Loucy (cell line): ENCODE measurements around the gene CNTFR.

ENCODE experiments used
- H2AFZ ChIP-seq: fragments of 200-600 bp; sonication (generic); 2 replicates; pipeline ENCODE4 v1.6.0; 2016; ENCODE audit warnings: antibody characterized with exemption, mild to moderate bottlenecking, low read length, moderate library complexity
- H3F3A ChIP-seq: fragments of 200-600 bp; 2 replicates; pipeline ENCODE4 v1.6.0; 2016; ENCODE audit warnings: antibody characterized with exemption, low read depth, mild to moderate bottlenecking
- H3K27me3 ChIP-seq: fragments of 200-600 bp; sonication (generic); 2 replicates; pipeline ENCODE4 v1.6.1; 2014; ENCODE audit warnings: low read length, mild to moderate bottlenecking; ENCODE audit not compliant: insufficient read depth, poor library complexity, severe bottlenecking
- H3K36me3 ChIP-seq: fragments of 200-600 bp; sonication (generic); 2 replicates; pipeline ENCODE4 v1.6.1; 2016; ENCODE audit warnings: low read length; ENCODE audit not compliant: insufficient read depth
- H3K4me1 ChIP-seq: fragments of 200-600 bp; sonication (generic); 2 replicates; pipeline ENCODE4 v1.5.1; 2014; ENCODE audit warnings: low read length, mild to moderate bottlenecking; ENCODE audit not compliant: insufficient read depth, poor library complexity, severe bottlenecking
- H3K4me2 ChIP-seq: fragments of 200-600 bp; sonication (generic); 2 replicates; pipeline ENCODE4 v1.6.0; 2014; ENCODE audit warnings: antibody characterized with exemption, low read length, low read depth, mild to moderate bottlenecking; ENCODE audit not compliant: poor library complexity, severe bottlenecking
- H3K4me3 ChIP-seq: fragments of 200-600 bp; sonication (generic); 2 replicates; pipeline ENCODE4 v1.5.1; 2014; ENCODE audit warnings: low read length, mild to moderate bottlenecking, mixed read lengths; ENCODE audit not compliant: poor library complexity, severe bottlenecking
- H3K79me2 ChIP-seq: fragments of 200-600 bp; sonication (generic); 2 replicates; pipeline ENCODE4 v1.6.1; 2014; ENCODE audit warnings: low read length; ENCODE audit not compliant: insufficient read depth
- H3K9ac ChIP-seq: fragments of 200-600 bp; sonication (generic); 2 replicates; pipeline ENCODE4 v1.6.0; 2014; ENCODE audit warnings: mild to moderate bottlenecking, low read depth, low read length, moderate library complexity; ENCODE audit not compliant: poor library complexity, severe bottlenecking
- H3K9me2 ChIP-seq: fragments of 200-600 bp; sonication (generic); replicated peaks from 2 replicates; pipeline ENCODE4 v1.6.1; 2016; ENCODE audit warnings: low read depth, low read length, mixed read lengths
- H3K9me3 ChIP-seq: fragments of 200-600 bp; sonication (generic); 2 replicates; pipeline ENCODE4 v1.6.1; 2014; ENCODE audit warnings: mild to moderate bottlenecking, antibody characterized with exemption, low read length, low read depth; ENCODE audit not compliant: insufficient read depth
- H4K20me1 ChIP-seq: fragments of 200-600 bp; sonication (generic); 2 replicates; pipeline ENCODE4 v1.6.0; 2014; ENCODE audit warnings: antibody characterized with exemption, low read length, mild to moderate bottlenecking; ENCODE audit not compliant: insufficient read depth, poor library complexity, severe bottlenecking
- EZH2phosphoT487 ChIP-seq: fragments of 200-600 bp; IDR thresholded peaks from 2 replicates; pipeline ENCODE4 v1.6.1; 2018; ENCODE audit warnings: antibody characterized with exemption, mild to moderate bottlenecking, moderate library complexity, borderline replicate concordance
- TF ChIP-seq, protein P1 (sequence below): fragments of 200-600 bp; sonication (generic); conservative IDR thresholded peaks from 2 replicates; pipeline ENCODE4 v1.5.1; 2014; ENCODE audit warnings: mild to moderate bottlenecking, antibody characterized with exemption, low read length

CNTFR gene

DNA sequence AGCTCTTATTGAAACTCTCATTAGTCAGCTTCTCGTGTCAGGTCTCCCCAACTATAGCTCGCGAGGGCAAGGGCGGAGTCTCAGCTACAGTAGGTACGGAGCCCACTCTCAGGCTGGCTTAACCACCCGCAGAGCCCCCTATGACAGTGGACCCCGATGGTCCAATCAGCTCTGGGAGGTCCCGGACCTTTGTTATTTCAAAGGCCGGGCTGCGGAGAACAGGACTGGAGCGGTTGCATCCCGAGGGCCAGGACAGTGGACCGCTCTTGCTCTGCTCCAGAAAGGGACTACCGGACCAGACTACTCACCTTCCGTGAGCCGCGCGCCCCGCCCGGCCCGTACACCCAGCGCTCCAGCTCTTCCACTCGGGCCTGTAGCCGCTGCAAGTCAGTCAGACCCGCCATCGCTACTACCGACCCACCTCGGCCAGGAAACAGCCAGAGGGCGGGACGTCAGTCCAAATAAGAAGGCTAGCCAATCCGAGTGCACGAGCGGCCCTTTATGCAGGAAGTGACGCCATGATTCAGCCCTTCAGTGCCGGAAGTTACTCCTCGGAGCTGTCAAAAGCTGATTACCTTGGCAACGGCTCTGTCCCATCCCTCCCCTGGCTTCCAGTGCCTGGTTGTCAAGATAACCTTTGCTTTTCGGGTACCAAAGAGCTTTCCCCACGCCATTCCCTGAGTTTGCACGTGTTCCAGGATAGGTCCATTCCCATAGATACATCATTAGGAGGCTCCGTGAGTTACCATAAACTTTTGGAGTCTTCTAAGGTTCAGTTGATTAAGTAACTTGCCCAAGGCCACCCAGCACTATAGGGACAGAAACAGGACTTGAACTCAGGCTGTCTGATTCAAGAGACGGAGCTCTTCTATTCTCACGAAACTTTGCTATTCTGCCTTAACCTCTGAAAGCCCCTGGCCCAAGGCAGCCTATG is 30.8 kb upstream of the CNTFR start, which contains the start of gene DCTN3:
Gene DCTN3, minus strand, starts transcription at position 435 of the 934 bp plus-strand sequence. Its CDS starts 31 bp downstream, at position 404.
- TF ChIP-seq EZH2phosphoT487: no peak
- TF ChIP-seq, protein P1, sequence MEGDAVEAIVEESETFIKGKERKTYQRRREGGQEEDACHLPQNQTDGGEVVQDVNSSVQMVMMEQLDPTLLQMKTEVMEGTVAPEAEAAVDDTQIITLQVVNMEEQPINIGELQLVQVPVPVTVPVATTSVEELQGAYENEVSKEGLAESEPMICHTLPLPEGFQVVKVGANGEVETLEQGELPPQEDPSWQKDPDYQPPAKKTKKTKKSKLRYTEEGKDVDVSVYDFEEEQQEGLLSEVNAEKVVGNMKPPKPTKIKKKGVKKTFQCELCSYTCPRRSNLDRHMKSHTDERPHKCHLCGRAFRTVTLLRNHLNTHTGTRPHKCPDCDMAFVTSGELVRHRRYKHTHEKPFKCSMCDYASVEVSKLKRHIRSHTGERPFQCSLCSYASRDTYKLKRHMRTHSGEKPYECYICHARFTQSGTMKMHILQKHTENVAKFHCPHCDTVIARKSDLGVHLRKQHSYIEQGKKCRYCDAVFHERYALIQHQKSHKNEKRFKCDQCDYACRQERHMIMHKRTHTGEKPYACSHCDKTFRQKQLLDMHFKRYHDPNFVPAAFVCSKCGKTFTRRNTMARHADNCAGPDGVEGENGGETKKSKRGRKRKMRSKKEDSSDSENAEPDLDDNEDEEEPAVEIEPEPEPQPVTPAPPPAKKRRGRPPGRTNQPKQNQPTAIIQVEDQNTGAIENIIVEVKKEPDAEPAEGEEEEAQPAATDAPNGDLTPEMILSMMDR: no peak
- H3F3A ChIP-seq: no peaks in the 10 kb centered on the region
- H3K9me3 ChIP-seq: no peaks in the 10 kb centered on the region
- H3K9ac ChIP-seq: peak within 1 kb of the TSS; percentile 90
- no peaks in the 10 kb centered on the region for H3K9me2 ChIP-seq
- H3K79me2 ChIP-seq: peaks cover 13% of the 10 kb centered on the region; the same call in 1 of the 2 replicates
- no peaks in the 10 kb centered on the region; the same call in 1 of the 2 replicates for H3K36me3 ChIP-seq
- peaks cover 16% of the 10 kb centered on the region for H3K4me1 ChIP-seq
- H2AFZ ChIP-seq: peak within 1 kb of the TSS; percentile 95
- H3K4me2 ChIP-seq: peak within 1 kb of the TSS; percentile 84
- peaks cover 13% of the 10 kb centered on the region for H3K27me3 ChIP-seq
- H3K4me3 ChIP-seq: peak within 1 kb of the TSS; percentile 88
- H4K20me1 ChIP-seq: no peaks in the 10 kb centered on the region

- Histone ChIP-seq H3K79me2 (peaks cover 35% of the 10 kb centered on the region), H2AFZ (no peak overlapping the region), H3K36me3 (no peaks in the 10 kb centered on the region; the same call in 1 of the 2 replicates)
These were observed 25.6 kb upstream of the CNTFR start for GRCh38 chr9:34615132-34615531.

DNA sequence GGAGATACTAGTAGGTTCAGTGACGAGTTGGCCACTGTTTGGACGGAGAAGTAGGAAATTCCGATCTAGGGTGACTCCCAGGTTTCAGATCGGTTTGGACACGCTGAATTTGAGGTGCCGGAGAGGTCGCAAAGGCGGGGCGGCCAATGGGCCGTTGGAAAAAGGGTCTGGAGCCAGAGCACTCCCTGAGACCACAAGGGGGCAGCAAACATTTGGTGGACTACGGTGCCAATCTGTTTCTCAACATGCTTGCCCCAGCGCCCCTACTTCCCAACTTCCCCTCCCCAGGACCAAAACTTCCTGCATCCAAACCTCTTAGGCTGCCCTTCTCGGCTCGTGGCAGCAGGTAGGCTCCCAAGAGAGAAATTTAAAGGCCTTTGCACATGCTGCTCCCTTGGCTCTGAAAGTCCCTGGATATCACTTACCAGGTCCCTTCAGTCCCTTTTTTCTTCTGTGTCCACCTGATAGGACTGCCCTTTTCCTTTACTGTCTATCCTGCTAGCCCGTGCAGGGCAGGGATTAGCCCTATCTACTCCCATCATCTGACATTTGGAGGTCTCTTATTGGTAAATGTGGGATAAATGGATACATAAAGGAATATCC is 23.4 kb upstream of the CNTFR start:
- Histone ChIP-seq H3K9me3 (no peaks in the 10 kb centered on the region), H3K79me2 (peaks cover 25% of the 10 kb centered on the region), H2AFZ (peak overlapping the region; percentile 87), H3K4me2 (peak overlapping the region; percentile 95), H3F3A (no peaks in the 10 kb centered on the region), H3K4me3 (peak overlapping the region; percentile 84), H3K9ac (peak overlapping the region; percentile 87), H3K27me3 (no peaks in the 10 kb centered on the region), H3K4me1 (peaks cover 14% of the 10 kb centered on the region), H3K9me2 (no peaks in the 10 kb centered on the region), H4K20me1 (no peaks in the 10 kb centered on the region), H3K36me3 (no peaks in the 10 kb centered on the region; the same call in 1 of the 2 replicates)
- TF ChIP-seq, protein P1: peak; percentile 84
- no peak for TF ChIP-seq EZH2phosphoT487

More at GRCh38 chr9:34615132-34615531, 25.6 kb upstream of the CNTFR start:
- Histone ChIP-seq H3K4me3 (no peak overlapping the region), H3K4me2 (no peak overlapping the region), H3F3A (no peaks in the 10 kb centered on the region), H3K9me3 (no peaks in the 10 kb centered on the region), H4K20me1 (no peaks in the 10 kb centered on the region), H3K9ac (no peak overlapping the region), H3K9me2 (no peaks in the 10 kb centered on the region), H3K4me1 (peaks cover 26% of the 10 kb centered on the region), H3K27me3 (no peaks in the 10 kb centered on the region)
- TF ChIP-seq EZH2phosphoT487: no peak
- TF ChIP-seq, protein P1: no peak
